HepG2 (cell line): ENCODE measurements around the gene CPNE2.

ENCODE experiments used
- BRCA1 ChIP-seq: sonication (generic); formaldehyde crosslinking; IDR thresholded peaks from 2 replicates; pipeline ENCODE4 v1.4.0; 2020; ENCODE audit warnings: missing genetic modification reagents
- NR2F2 ChIP-seq: IDR thresholded peaks from 2 replicates; pipeline ENCODE4 v1.6.1; 2012; ENCODE audit warnings: low read depth, inconsistent platforms, borderline replicate concordance
- ZFP41 ChIP-seq: sonication (generic); formaldehyde crosslinking; IDR thresholded peaks from 2 replicates; pipeline ENCODE4 v1.4.0; 2020; ENCODE audit warnings: mild to moderate bottlenecking, missing genetic modification reagents, borderline replicate concordance
- ZNF260 ChIP-seq: sonication (generic); formaldehyde crosslinking; IDR thresholded peaks from 2 replicates; pipeline ENCODE4 v1.4.0; 2020; ENCODE audit warnings: missing genetic modification reagents, low read depth, mild to moderate bottlenecking, borderline replicate concordance

DNA sequence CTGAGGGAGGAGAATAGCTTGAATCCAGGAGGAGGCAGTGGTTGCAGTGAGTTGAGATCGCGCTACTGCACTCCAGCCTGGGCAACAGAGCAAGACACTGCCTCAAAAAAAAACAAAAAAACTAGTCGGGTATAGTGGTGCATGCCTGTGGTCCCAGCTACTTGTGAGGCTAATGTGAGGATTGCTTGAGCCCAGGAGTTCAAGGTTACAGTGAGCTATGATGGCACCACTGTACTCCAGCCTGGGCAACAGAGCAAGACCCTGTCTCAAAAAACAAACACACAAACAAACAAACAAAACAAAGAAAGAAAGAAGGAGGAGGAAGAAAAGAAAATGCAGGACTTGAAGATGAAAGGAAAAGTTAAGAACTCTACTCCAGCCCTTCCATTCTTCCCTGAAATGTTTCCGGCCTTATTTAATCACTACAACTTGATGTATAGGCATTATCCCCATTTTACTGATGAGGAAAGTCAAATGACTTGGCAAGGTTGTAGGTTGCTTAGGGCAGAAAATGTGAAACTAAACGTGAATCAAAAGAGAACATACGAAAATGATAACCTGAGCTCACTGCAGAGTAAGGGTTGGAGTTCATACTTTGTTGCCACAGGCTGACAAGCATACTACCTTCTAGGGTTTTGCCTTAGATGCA lies 63.4 kb downstream of the CPNE2 start:
- TF ChIP-seq ZNF260 (CRISPR knock-in tag), result no peak
- no peak for TF ChIP-seq NR2F2
- no peak for TF ChIP-seq ZFP41 (CRISPR knock-in tag)
- TF ChIP-seq BRCA1, result no peak
